Mucosa of rectum (tissue), 2 donors: ENCODE measurements around the gene PAMR1.

Experiments
- H3K27ac ChIP-seq, 2 donors: one replicate each; pipeline ENCODE4 v1.7.0; 2013; ENCODE audit warnings: inconsistent platforms in 2 of 2, low read depth in 2 of 2, low read length in 2 of 2
- H3K27me3 ChIP-seq, 2 donors: one replicate each; pipeline ENCODE4 v1.7.0; 2013; ENCODE audit warnings: low read length in 2 of 2; ENCODE audit not compliant: control insufficient read depth in 2 of 2, insufficient read depth in 2 of 2
- H3K36me3 ChIP-seq, 2 donors: one replicate each; pipeline ENCODE4 v1.7.0; 2013; ENCODE audit warnings: low read length in 2 of 2; ENCODE audit not compliant: control insufficient read depth in 2 of 2, insufficient read depth in 2 of 2
- H3K4me1 ChIP-seq, 2 donors: one replicate each; pipeline ENCODE4 v1.7.0; 2013; ENCODE audit warnings: low read length in 2 of 2, mild to moderate bottlenecking in 1 of 2; ENCODE audit not compliant: control insufficient read depth in 2 of 2, insufficient read depth in 2 of 2
- H3K4me3 ChIP-seq, 2 donors: one replicate each; pipeline ENCODE4 v1.7.0; 2013; ENCODE audit warnings: low read length in 2 of 2
- H3K9ac ChIP-seq, 2 donors: one replicate each; pipeline ENCODE4 v1.7.0; 2013; ENCODE audit warnings: low read length in 2 of 2, low read depth in 1 of 2, mild to moderate bottlenecking in 1 of 2
- H3K9me3 ChIP-seq, 2 donors: one replicate each; pipeline ENCODE4 v1.7.0; 2013; ENCODE audit warnings: low read length in 2 of 2; ENCODE audit not compliant: control insufficient read depth in 2 of 2
- donor health status: healthy.
- donor health status: Normal muscosa, but diverticular disease.

Gene PAMR1

GRCh38 chr11:35464308-35464707 lies 61.1 kb downstream of the PAMR1 start:
- Histone ChIP-seq H3K4me1 (no peaks in the 10 kb centered on the region), H3K36me3 (no peaks in the 10 kb centered on the region), H3K9me3 (no peaks in the 10 kb centered on the region), H3K9ac (no peak overlapping the region), H3K4me3 (no peak overlapping the region), H3K27ac (no peak overlapping the region), H3K27me3 (no peaks in the 10 kb centered on the region)

DNA sequence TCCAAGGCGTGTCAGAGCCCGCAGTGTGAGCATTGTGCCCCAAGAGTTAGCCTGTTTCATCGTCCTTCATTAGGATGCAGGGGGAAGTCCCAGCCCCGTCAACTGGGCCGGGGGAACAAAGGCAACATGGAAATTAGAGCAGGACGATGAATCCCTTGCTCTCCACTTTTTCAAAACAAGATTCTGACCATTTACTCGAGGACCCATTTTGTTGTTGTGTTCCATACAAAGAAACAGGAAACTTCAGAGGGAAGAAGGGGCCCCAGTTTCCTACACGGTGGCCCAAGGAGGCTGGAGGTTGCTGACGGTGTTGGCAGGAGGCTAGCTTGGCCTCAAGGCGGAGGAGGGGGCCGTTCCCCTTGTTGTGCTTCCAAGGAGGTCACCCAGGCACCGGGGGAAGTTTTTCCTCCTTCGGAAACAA lies 62.1 kb downstream of the PAMR1 start:
- Histone ChIP-seq H3K4me1 (no peaks in the 10 kb centered on the region), H3K36me3 (no peaks in the 10 kb centered on the region), H3K9me3 (no peaks in the 10 kb centered on the region), H3K27me3 (no peaks in the 10 kb centered on the region), H3K9ac (no peak overlapping the region), H3K27ac (no peak overlapping the region), H3K4me3 (no peak overlapping the region)

DNA sequence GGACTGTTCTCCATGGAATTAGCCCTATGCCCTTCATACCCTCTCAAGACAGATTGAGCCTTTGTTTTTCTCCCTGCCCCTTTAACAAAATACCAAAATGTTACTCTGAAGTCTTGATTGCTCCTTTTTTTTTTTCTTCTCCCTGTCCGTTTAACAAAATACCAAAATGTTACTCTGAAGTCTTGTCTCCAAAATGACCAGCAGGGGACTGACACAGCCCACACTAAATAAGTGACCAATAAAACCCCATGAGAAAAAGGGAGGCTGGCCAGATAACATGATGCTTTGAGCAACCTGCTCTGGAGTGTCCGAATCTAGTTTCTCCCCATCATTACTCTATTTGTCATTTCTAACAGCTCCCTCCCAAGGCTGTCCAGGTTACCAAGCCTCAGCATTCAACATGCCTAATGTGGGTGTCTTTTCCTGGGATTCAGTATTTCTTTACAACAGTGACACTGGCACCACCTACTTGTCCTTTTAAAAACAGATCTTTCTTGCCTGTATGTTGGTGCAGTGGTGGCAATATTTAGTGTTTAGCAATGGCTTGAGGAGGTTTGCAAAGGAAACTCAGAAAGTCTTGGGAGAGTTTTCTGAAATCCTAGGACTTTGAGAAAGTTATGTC lies 63.4 kb downstream of the PAMR1 start:
- Histone ChIP-seq H3K36me3 (no peaks in the 10 kb centered on the region), H3K27ac (no peak overlapping the region)

DNA sequence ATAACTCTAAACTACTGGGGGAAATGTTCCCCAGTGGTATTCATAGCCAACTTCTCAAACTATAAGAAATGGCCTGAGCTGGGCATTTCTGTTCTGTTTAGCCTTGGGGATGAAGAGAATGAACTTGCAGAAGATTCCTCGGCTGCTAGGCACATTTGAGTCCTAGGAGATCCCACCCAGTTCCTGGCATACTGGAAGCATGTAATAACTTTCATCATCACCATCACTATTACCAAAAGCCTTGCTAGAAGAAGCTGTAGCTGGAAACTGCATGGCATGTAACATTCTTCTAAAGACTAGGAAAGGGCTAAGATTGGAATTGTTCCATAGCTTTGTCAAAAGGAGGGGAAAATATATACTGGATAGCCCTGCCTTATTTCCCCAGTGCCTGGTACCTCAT lies 65.9 kb downstream of the PAMR1 start:
- no peaks in the 10 kb centered on the region for H3K36me3 ChIP-seq
- H3K27ac ChIP-seq: no peak overlapping the region
- no peak overlapping the region for H3K9ac ChIP-seq
- no peak overlapping the region for H3K4me3 ChIP-seq
- no peaks in the 10 kb centered on the region for H3K4me1 ChIP-seq
- no peaks in the 10 kb centered on the region for H3K27me3 ChIP-seq
- H3K9me3 ChIP-seq: no peaks in the 10 kb centered on the region

More for the DNA sequence above, 63.4 kb downstream of the PAMR1 start:
- Histone ChIP-seq H3K4me3 (no peak overlapping the region), H3K9ac (no peak overlapping the region), H3K9me3 (no peaks in the 10 kb centered on the region), H3K4me1 (no peaks in the 10 kb centered on the region), H3K27me3 (no peaks in the 10 kb centered on the region)

- Histone ChIP-seq H3K4me3 (no peak overlapping the region), H3K4me1 (no peaks in the 10 kb centered on the region), H3K27me3 (no peaks in the 10 kb centered on the region), H3K36me3 (no peaks in the 10 kb centered on the region), H3K9ac (no peak overlapping the region), H3K27ac (no peak overlapping the region), H3K9me3 (no peaks in the 10 kb centered on the region)
These were observed 66.6 kb downstream of the PAMR1 start for GRCh38 chr11:35458846-35459245.

DNA sequence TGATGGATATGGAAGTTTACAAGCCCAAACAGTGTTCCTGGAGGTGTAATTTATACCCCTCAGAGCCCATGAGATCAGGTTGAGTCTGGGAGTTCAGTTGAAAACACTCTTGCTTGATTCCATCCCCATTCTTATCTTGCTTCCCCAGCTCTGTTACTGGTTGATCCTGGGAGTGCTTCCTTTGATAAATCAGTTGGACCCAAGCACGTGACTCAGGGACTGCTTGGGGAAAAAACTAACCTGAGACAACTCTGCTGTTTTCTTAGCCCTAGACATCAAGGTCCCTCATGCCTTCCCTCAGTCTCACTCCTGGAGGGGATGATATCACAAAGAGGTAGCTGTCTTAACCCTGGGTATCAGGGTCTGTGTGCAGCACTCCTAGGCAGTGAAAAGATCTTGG lies 71.1 kb downstream of the PAMR1 start:
- no peaks in the 10 kb centered on the region for H3K9me3 ChIP-seq
- no peak overlapping the region for H3K27ac ChIP-seq
- no peaks in the 10 kb centered on the region for H3K27me3 ChIP-seq
- H3K36me3 ChIP-seq: no peaks in the 10 kb centered on the region
- H3K9ac ChIP-seq: no peak overlapping the region
- no peaks in the 10 kb centered on the region for H3K4me1 ChIP-seq
- H3K4me3 ChIP-seq: no peak overlapping the region

GRCh38 chr11:35436581-35437250 lies 88.7 kb downstream of the PAMR1 start:
- no peaks in the 10 kb centered on the region for H3K9me3 ChIP-seq
- H3K27me3 ChIP-seq: peaks cover 3 to 12% of the 10 kb centered on the region in 2 donors
- no peak overlapping the region for H3K9ac ChIP-seq
- H3K27ac ChIP-seq: no peak overlapping the region
- H3K4me3 ChIP-seq: no peak overlapping the region
- H3K36me3 ChIP-seq: no peaks in the 10 kb centered on the region
- H3K4me1 ChIP-seq: no peaks in the 10 kb centered on the region

- Histone ChIP-seq H3K4me3 (no peak overlapping the region), H3K27me3 (peaks cover 4 to 7% of the 10 kb centered on the region in 2 donors), H3K4me1 (no peaks in the 10 kb centered on the region), H3K9me3 (no peaks in the 10 kb centered on the region), H3K9ac (no peak overlapping the region), H3K36me3 (no peaks in the 10 kb centered on the region), H3K27ac (no peak overlapping the region)
These were observed 91.8 kb downstream of the PAMR1 start for GRCh38 chr11:35433588-35433987.

GRCh38 chr11:35432464-35432863 lies 93.0 kb downstream of the PAMR1 start:
- no peaks in the 10 kb centered on the region for H3K9me3 ChIP-seq
- H3K9ac ChIP-seq: no peak overlapping the region
- H3K27ac ChIP-seq: no peak overlapping the region
- no peak overlapping the region for H3K4me3 ChIP-seq
- H3K27me3 ChIP-seq: peaks cover 0 to 7% of the 10 kb centered on the region in 2 donors
- H3K4me1 ChIP-seq: no peaks in the 10 kb centered on the region
- H3K36me3 ChIP-seq: no peaks in the 10 kb centered on the region

GRCh38 chr11:35427071-35427470 lies 98.3 kb downstream of the PAMR1 start:
- H3K4me3 ChIP-seq: no peak overlapping the region
- peaks cover 4 to 10% of the 10 kb centered on the region in 2 donors for H3K27me3 ChIP-seq
- H3K9ac ChIP-seq: no peak overlapping the region
- no peaks in the 10 kb centered on the region for H3K9me3 ChIP-seq
- no peak overlapping the region for H3K27ac ChIP-seq
- H3K36me3 ChIP-seq: no peaks in the 10 kb centered on the region
- no peaks in the 10 kb centered on the region for H3K4me1 ChIP-seq
